Transverse colon (tissue), 4 donors: Measurements from ENCODE around the gene PCSK9. TPM values are rescaled to one million over a fixed set of nuclear protein-coding genes. Genes with fewer than 3 reads are reported as not detected.

Experiments
- DNase-seq: peaks from one replicate; pipeline ENCODE4 v3.0.0-alpha.2; 2019
- H3K27ac ChIP-seq, 4 donors: fragments of 200-600 bp; sonication (generic); 2 replicates each; pipeline ENCODE4 v1.5.1; 2016 to 2018; ENCODE audit warnings: inconsistent platforms in 4 of 4
- H3K27me3 ChIP-seq: fragments of 200-600 bp; sonication (generic); 2 replicates; pipeline ENCODE4 v1.5.1; 2017; ENCODE audit warnings: inconsistent platforms
- H3K36me3 ChIP-seq, 4 donors: fragments of 200-600 bp; sonication (generic); 2 replicates each; pipeline ENCODE4 v1.5.1; 2017 to 2019; ENCODE audit warnings: inconsistent platforms in 4 of 4
- H3K4me1 ChIP-seq, 4 donors: fragments of 200-600 bp; sonication (generic); 2 replicates each; pipeline ENCODE4 v1.5.1; 2017 to 2020; ENCODE audit warnings: inconsistent platforms in 4 of 4
- H3K4me3 ChIP-seq, 4 donors: fragments of 200-600 bp; sonication (generic); 1 replicate in 1 of 4; 2 replicates in 3 of 4; pipeline versions ENCODE4 v1.5.1 to v1.6.1; 2017 to 2019; ENCODE audit warnings: inconsistent platforms in 4 of 4
- H3K9me3 ChIP-seq, 2 donors: fragments of 200-600 bp; sonication (generic); 2 replicates each; pipeline ENCODE4 v1.5.1; 2017 to 2019; ENCODE audit warnings: inconsistent platforms in 2 of 2
- EP300 ChIP-seq: sonication (generic); formaldehyde crosslinking; IDR thresholded peaks from one replicate; pipeline ENCODE4 v1.6.1; 2017; ENCODE audit warnings: antibody characterized with exemption, low read depth
- POLR2A ChIP-seq: fragments of 450-650 bp; IDR thresholded peaks from one replicate; pipeline ENCODE4 v1.6.1; 2016; ENCODE audit warnings: antibody characterized with exemption, mild to moderate bottlenecking, moderate library complexity
- POLR2AphosphoS5 ChIP-seq, 3 donors: sonication (generic); formaldehyde crosslinking; IDR thresholded peaks; one replicate each; pipeline ENCODE4 v1.6.1; 2016; ENCODE audit warnings: antibody characterized with exemption in 3 of 3
- WGBS, 2 donors: methylation state at CpG; one replicate each; pipeline ENCODE4 v1.1.5; 2018; ENCODE audit warnings: low coverage in 1 of 2; 5-methylcytosine and 5-hydroxymethylcytosine counted together
- in situ Hi-C, 4 donors: fragments of 200-750 bp; cut with MboI; loops; one replicate each; pipeline versions ENCODE4 v1.15.0 to v1.15.1; 2017; ENCODE audit warnings: low sequenced_read_pairs in 3 of 4, low pct_ligation_motif_present in 1 of 4, low pct_unique_long_range_greater_than_20kb in 1 of 4
- intact Hi-C: fragments of 100-400 bp; cut with DNase I; formaldehyde crosslinking; loops from one replicate; pipeline ENCODE4 v1.15.1; 2023; ENCODE audit warnings: low total_unique reads
- total RNA-seq, 4 donors: library from RNA; depleted of rRNA; stranded (reverse); fragments of >200 nt; gene quantifications; one replicate each; pipeline ENCODE4 v1.1.0, GENCODE V29; 2016
- TF ChIP-seq, protein P1 (sequence below), 5 experiments: fragments of 200-600 bp in 3 of 5; fragments of 450-650 bp in 2 of 5; sonication (generic) in 3 of 5; IDR thresholded peaks; 1 replicate in 2 of 5; 2 replicates in 3 of 5; pipeline ENCODE4 v1.5.1; 2016 to 2017; ENCODE audit warnings: antibody characterized with exemption in 5 of 5, inconsistent platforms in 3 of 5, mild to moderate bottlenecking in 2 of 5, moderate library complexity in 1 of 5

PCSK9 gene
- 10 to 100 TPM in 1 of 4 donors, 1 to 10 TPM in 2, not detected in 1; 1.9 to 18.9 (median 2.6) TPM for total RNA-seq

DNA sequence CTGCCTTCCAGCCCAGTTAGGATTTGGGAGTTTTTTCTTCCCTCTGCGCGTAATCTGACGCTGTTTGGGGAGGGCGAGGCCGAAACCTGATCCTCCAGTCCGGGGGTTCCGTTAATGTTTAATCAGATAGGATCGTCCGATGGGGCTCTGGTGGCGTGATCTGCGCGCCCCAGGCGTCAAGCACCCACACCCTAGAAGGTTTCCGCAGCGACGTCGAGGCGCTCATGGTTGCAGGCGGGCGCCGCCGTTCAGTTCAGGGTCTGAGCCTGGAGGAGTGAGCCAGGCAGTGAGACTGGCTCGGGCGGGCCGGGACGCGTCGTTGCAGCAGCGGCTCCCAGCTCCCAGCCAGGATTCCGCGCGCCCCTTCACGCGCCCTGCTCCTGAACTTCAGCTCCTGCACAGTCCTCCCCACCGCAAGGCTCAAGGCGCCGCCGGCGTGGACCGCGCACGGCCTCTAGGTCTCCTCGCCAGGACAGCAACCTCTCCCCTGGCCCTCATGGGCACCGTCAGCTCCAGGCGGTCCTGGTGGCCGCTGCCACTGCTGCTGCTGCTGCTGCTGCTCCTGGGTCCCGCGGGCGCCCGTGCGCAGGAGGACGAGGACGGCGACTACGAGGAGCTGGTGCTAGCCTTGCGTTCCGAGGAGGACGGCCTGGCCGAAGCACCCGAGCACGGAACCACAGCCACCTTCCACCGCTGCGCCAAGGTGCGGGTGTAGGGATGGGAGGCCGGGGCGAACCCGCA is at the start of gene PCSK9:
PCSK9 (plus strand) TSS at position 207 of the 741 bp plus-strand sequence; CDS start at position 497, 290 bp downstream.
- Histone ChIP-seq H3K9me3 (no peaks in the 10 kb centered on the region), H3K27ac (peak within 1 kb of the TSS in 3 of 4 donors; percentile 18 to 76 (median 28)), H3K4me1 (peaks cover 0 to 27% (median 15%) of the 10 kb centered on the region in 4 donors), H3K27me3 (peaks cover 44% of the 10 kb centered on the region), H3K36me3 (no peaks in the 10 kb centered on the region), H3K4me3 (peak within 1 kb of the TSS in 3 of 4 donors; percentile 19 to 51 (median 51))
- WGBS, 2 donors, result 5% methylated on average over 55 of the region's 67 CpGs; no CpG with 5 or more reads in 1 of the 2 donors
- in situ Hi-C loops (no loop called here), intact Hi-C loops (no loop called here)
- no peak for DNase-seq
- TF ChIP-seq EP300, result no peak
- peak in 2 of 3 donors; percentile 28 to 69 for TF ChIP-seq POLR2AphosphoS5 (IDR thresholded peaks at IDR 0.05)
- TF ChIP-seq, protein P1, sequence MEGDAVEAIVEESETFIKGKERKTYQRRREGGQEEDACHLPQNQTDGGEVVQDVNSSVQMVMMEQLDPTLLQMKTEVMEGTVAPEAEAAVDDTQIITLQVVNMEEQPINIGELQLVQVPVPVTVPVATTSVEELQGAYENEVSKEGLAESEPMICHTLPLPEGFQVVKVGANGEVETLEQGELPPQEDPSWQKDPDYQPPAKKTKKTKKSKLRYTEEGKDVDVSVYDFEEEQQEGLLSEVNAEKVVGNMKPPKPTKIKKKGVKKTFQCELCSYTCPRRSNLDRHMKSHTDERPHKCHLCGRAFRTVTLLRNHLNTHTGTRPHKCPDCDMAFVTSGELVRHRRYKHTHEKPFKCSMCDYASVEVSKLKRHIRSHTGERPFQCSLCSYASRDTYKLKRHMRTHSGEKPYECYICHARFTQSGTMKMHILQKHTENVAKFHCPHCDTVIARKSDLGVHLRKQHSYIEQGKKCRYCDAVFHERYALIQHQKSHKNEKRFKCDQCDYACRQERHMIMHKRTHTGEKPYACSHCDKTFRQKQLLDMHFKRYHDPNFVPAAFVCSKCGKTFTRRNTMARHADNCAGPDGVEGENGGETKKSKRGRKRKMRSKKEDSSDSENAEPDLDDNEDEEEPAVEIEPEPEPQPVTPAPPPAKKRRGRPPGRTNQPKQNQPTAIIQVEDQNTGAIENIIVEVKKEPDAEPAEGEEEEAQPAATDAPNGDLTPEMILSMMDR (IDR thresholded peaks at IDR 0.05), result no peak
- TF ChIP-seq POLR2A, result no peak

DNA sequence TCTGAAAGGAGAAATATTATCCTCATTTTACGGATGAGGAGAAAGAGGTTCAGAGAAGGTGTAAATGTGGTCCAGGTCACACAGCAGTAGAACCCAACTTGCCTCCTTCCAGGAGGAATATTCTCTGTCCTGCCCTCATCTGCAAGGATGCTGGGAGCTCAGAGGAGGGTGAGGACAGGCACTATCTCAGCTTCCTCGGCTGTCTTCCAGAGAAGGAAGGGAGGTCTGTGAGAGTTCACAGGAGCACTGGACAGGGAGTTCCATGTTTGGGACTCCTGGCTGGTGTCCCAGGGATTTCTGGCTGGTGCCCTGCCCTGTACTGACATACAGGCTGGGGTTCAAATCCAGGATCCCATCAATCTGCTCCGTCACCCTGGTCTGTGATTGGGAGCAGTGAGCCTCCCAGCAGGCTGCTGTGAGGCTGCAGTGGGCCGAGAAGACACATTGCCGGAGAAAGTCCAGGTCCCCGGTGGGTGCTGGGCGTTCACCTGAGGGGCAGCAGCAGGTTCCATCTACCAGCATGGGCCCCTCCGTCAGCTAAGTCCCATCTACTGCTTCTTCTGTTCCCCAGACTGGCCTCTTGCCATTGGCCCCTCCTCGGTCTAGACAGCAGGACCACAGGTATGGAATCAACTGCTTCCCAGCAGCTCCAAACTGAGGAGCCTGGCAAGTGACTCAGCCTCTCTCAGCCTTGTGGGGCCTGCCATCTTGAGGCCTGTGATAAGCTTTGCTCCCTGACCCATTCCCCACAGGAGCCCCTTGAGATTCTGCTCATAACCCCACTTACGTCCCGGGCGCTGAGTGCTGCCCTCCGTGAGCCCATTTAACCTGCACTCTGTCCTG is 49.2 kb upstream of the PCSK9 start:
- Histone ChIP-seq H3K27ac (peak overlapping the region; percentile 16 to 49 (median 33)), H3K36me3 (no peaks in the 10 kb centered on the region), H3K4me1 (peaks cover 0 to 12% (median 11%) of the 10 kb centered on the region in 4 donors), H3K9me3 (no peaks in the 10 kb centered on the region), H3K4me3 (no peak overlapping the region), H3K27me3 (no peaks in the 10 kb centered on the region)
- in situ Hi-C loops (no loop called here), intact Hi-C loops (no loop called here)
- WGBS, 2 donors, result 71 to 83% methylated on average over 2 to 11 of the region's 13 CpGs
- no peak for DNase-seq
- TF ChIP-seq EP300 (no peak), POLR2A (no peak), POLR2AphosphoS5 (IDR thresholded peaks at IDR 0.05) (no peak)
- TF ChIP-seq, protein P1 (IDR thresholded peaks at IDR 0.05), result no peak

DNA sequence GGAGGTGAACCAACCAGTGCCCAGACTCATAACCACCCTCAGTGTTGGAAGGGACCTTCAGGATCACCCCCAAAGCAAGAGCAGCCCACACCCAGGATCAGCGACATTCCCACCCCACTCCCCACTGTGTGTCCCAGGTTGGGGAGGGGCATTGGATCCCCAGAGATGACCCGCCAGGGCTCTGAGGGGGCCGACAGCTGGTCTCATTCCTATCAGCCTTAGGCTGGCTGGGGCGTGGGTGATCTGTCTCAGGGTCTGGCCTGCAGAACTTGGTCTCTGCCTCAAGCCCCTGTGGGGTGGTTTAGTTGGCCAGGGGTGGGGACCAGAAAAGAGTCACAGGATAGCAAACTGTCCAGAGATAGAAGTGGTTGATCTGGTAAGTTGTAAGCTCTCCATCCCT is 48.4 kb upstream of the PCSK9 start:
- Histone ChIP-seq H3K36me3 (no peaks in the 10 kb centered on the region), H3K4me1 (peaks cover 0 to 12% (median 11%) of the 10 kb centered on the region in 4 donors), H3K4me3 (no peak overlapping the region), H3K27me3 (peaks cover 4% of the 10 kb centered on the region), H3K9me3 (no peaks in the 10 kb centered on the region), H3K27ac (no peak overlapping the region)
- intact Hi-C loops, result no loop called here
- 70% methylated on average over 4 of the region's 4 CpGs; no CpG with 5 or more reads in 1 of the 2 donors for WGBS, 2 donors
- TF ChIP-seq POLR2A, result no peak
- TF ChIP-seq, protein P1 (IDR thresholded peaks at IDR 0.05), result no peak
- TF ChIP-seq POLR2AphosphoS5 (IDR thresholded peaks at IDR 0.05), result no peak
- no peak for TF ChIP-seq EP300
- in situ Hi-C loops, result no loop called here
- no peak for DNase-seq

DNA sequence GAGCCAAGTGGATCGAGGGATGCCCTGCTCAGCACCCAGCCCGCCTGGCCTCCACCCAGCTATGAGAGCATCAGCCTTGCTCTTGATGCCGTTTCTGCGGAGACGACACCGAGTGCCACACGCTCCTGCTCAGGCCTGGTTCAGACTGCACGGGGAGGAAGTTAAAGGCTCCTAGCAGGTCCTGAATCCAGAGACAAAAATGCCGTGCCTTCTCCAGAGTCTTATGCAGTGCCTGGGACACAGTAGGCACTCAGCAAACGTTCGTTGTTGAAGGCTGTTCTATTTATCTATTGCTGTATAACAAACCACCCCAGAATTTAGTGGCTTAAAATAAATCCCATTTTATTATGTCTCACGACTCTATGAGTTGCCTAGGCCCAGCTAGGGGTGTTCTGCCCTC is 47.4 kb upstream of the PCSK9 start:
- Histone ChIP-seq H3K4me3 (no peak overlapping the region), H3K27ac (no peak overlapping the region), H3K9me3 (no peaks in the 10 kb centered on the region), H3K36me3 (no peaks in the 10 kb centered on the region), H3K27me3 (peaks cover 13% of the 10 kb centered on the region), H3K4me1 (peaks cover 0 to 21% (median 19%) of the 10 kb centered on the region in 4 donors)
- TF ChIP-seq POLR2A, result no peak
- TF ChIP-seq, protein P1 (IDR thresholded peaks at IDR 0.05), result no peak
- TF ChIP-seq POLR2AphosphoS5 (IDR thresholded peaks at IDR 0.05), result no peak
- no peak for TF ChIP-seq EP300
- no peak for DNase-seq
- 64 to 67% methylated on average over 1 to 12 of the region's 12 CpGs for WGBS, 2 donors
- intact Hi-C loops (no loop called here), in situ Hi-C loops (no loop called here)
